Urinary bladder (tissue), 4 donors: ENCODE results near the gene BRD8. TPM values are rescaled to one million over a fixed set of nuclear protein-coding genes. Genes with fewer than 3 reads are reported as not detected.
"Not testable (repeated sequence)": the region's sequence is repeated elsewhere in the genome, so short reads cannot be mapped to it uniquely, and the experiment has no call there.

Experiments
- DNase-seq: peaks from one replicate; pipeline ENCODE4 v3.0.0-alpha.2; 2015; ENCODE audit errors: extremely low spot score
- H3K27ac ChIP-seq: one replicate; pipeline ENCODE4 v1.5.1; 2013; ENCODE audit warnings: low read depth, mild to moderate bottlenecking, moderate library complexity
- H3K36me3 ChIP-seq: one replicate; pipeline ENCODE4 v1.6.1; 2013; ENCODE audit warnings: mild to moderate bottlenecking, moderate library complexity; ENCODE audit not compliant: insufficient read depth
- H3K4me1 ChIP-seq: one replicate; pipeline ENCODE4 v1.6.1; 2013; ENCODE audit warnings: mild to moderate bottlenecking, moderate library complexity; ENCODE audit not compliant: insufficient read depth
- H3K4me3 ChIP-seq: one replicate; pipeline ENCODE4 v1.5.1; 2013; ENCODE audit warnings: low read depth, low read length
- WGBS: extraction: QIAGEN DNeasy Blood & Tissue Kit; methylation state at CpG from one replicate; pipeline ENCODE4 v1.1.7; 2013; 5-methylcytosine and 5-hydroxymethylcytosine counted together
- polyA plus RNA-seq: library from polyadenylated mRNA; stranded (reverse); fragments of 200-250 nt; gene quantifications from one replicate; pipeline ENCODE4 v1.2.3, GENCODE V29; 2013
- total RNA-seq: library from RNA; depleted of rRNA; stranded (reverse); fragments of >200 nt; gene quantifications from one replicate; pipeline ENCODE4 v1.2.3, GENCODE V29; 2014
- donor health status: healthy with polysubstance abuse.
- donor health status: healthy.

Gene BRD8
- total and polyA plus RNA-seq, 2 donors: 33.9 to 45.8 TPM

- not testable (repeated sequence) for DNase-seq, H3K4me3 ChIP-seq
- 92% methylated on average over 6 of the region's 6 CpGs for WGBS
These were observed 34.9 kb downstream of the BRD8 start for GRCh38 chr5:138143578-138143977.

GRCh38 chr5:138141734-138142133 lies 36.7 kb downstream of the BRD8 start:
- Histone ChIP-seq H3K27ac (no peak overlapping the region), H3K4me1 (no peaks in the 10 kb centered on the region), H3K4me3 (no peak overlapping the region), H3K36me3 (no peaks in the 10 kb centered on the region)
- 59% methylated on average over 1 of the region's 1 CpG for WGBS
- no peak for DNase-seq

More at GRCh38 chr5:138143578-138143977, 34.9 kb downstream of the BRD8 start:
- H3K27ac ChIP-seq, H3K4me1 ChIP-seq, H3K36me3 ChIP-seq: not testable (repeated sequence)

GRCh38 chr5:138140268-138140667 lies 38.2 kb downstream of the BRD8 start:
- Histone ChIP-seq H3K4me3 (no peak overlapping the region), H3K27ac (no peak overlapping the region), H3K4me1 (no peaks in the 10 kb centered on the region), H3K36me3 (no peaks in the 10 kb centered on the region)
- no peak for DNase-seq
- 65% methylated on average over 4 of the region's 4 CpGs for WGBS

- no peak for DNase-seq
- no peaks in the 10 kb centered on the region for H3K4me1 ChIP-seq
- 59% methylated on average over 3 of the region's 3 CpGs for WGBS
- no peaks in the 10 kb centered on the region for H3K36me3 ChIP-seq
- no peak overlapping the region for H3K27ac ChIP-seq
- no peak overlapping the region for H3K4me3 ChIP-seq
These were observed 38.7 kb downstream of the BRD8 start for GRCh38 chr5:138139781-138140090.

- Histone ChIP-seq H3K36me3 (no peaks in the 10 kb centered on the region), H3K4me3 (peak within 1 kb of the TSS; percentile 63), H3K27ac (peak within 1 kb of the TSS; percentile 10), H3K4me1 (no peaks in the 10 kb centered on the region)
- peak; percentile 15 for DNase-seq
- 4% methylated on average over 31 of the region's 31 CpGs for WGBS
These were observed 39.3 kb downstream of the BRD8 start, which contains the start of gene NME5 for GRCh38 chr5:138138949-138139780. Gene NME5, minus strand, starts transcription at chr5:138139428. Its CDS starts 648 bp downstream, at chr5:138138780.

GRCh38 chr5:138132543-138132942 lies 45.9 kb downstream of the BRD8 start:
- WGBS: 92% methylated on average over 7 of the region's 7 CpGs
- no peak overlapping the region for H3K4me3 ChIP-seq

GRCh38 chr5:138129347-138129746 lies 49.1 kb downstream of the BRD8 start:
- Histone ChIP-seq H3K4me3 (no peak overlapping the region), H3K36me3 (no peaks in the 10 kb centered on the region), H3K4me1 (no peaks in the 10 kb centered on the region), H3K27ac (no peak overlapping the region)
- WGBS: 80% methylated on average over 6 of the region's 6 CpGs
- DNase-seq: no peak

More at GRCh38 chr5:138132543-138132942, 45.9 kb downstream of the BRD8 start:
- Histone ChIP-seq H3K36me3 (no peaks in the 10 kb centered on the region), H3K4me1 (no peaks in the 10 kb centered on the region), H3K27ac (no peak overlapping the region)
- DNase-seq: no peak

- Histone ChIP-seq H3K4me3 (no peak overlapping the region), H3K36me3 (no peaks in the 10 kb centered on the region), H3K27ac (no peak overlapping the region), H3K4me1 (no peaks in the 10 kb centered on the region)
- DNase-seq: no peak
- WGBS: 39% methylated on average over 5 of the region's 5 CpGs
These were observed 50.1 kb downstream of the BRD8 start for GRCh38 chr5:138128334-138128733.

- Histone ChIP-seq H3K4me1 (no peaks in the 10 kb centered on the region), H3K36me3 (no peaks in the 10 kb centered on the region), H3K27ac (no peak overlapping the region), H3K4me3 (no peak overlapping the region)
- no peak for DNase-seq
These were observed 63.2 kb downstream of the BRD8 start for GRCh38 chr5:138115254-138115653.

- H3K4me1 ChIP-seq: no peaks in the 10 kb centered on the region
- no peak for DNase-seq
- no peak overlapping the region for H3K27ac ChIP-seq
- H3K36me3 ChIP-seq: no peaks in the 10 kb centered on the region
- 16% methylated on average over 1 of the region's 1 CpG for WGBS
- no peak overlapping the region for H3K4me3 ChIP-seq
These were observed 66.5 kb downstream of the BRD8 start for GRCh38 chr5:138111937-138112336.

- no peaks in the 10 kb centered on the region for H3K4me1 ChIP-seq
- DNase-seq: no peak
- 78% methylated on average over 4 of the region's 4 CpGs for WGBS
- no peak overlapping the region for H3K4me3 ChIP-seq
- H3K36me3 ChIP-seq: no peaks in the 10 kb centered on the region
- no peak overlapping the region for H3K27ac ChIP-seq
These were observed 67.2 kb downstream of the BRD8 start for GRCh38 chr5:138111181-138111580.

GRCh38 chr5:138110266-138110963 lies 68.0 kb downstream of the BRD8 start:
- no peak overlapping the region for H3K27ac ChIP-seq
- no peak for DNase-seq
- 48% methylated on average over 4 of the region's 4 CpGs for WGBS

GRCh38 chr5:138109463-138110265 lies 68.8 kb downstream of the BRD8 start:
- no peak for DNase-seq
- H3K4me1 ChIP-seq: no peaks in the 10 kb centered on the region
- no peaks in the 10 kb centered on the region for H3K36me3 ChIP-seq
- no peak overlapping the region for H3K27ac ChIP-seq
- H3K4me3 ChIP-seq: no peak overlapping the region
- WGBS: 50% methylated on average over 1 of the region's 1 CpG

More at GRCh38 chr5:138110266-138110963, 68.0 kb downstream of the BRD8 start:
- Histone ChIP-seq H3K4me1 (no peaks in the 10 kb centered on the region), H3K36me3 (no peaks in the 10 kb centered on the region), H3K4me3 (no peak overlapping the region)
